Coronary artery (tissue), 2 donors: ENCODE results near the gene CPA4.
"Not testable (repeated sequence)": the region's sequence is repeated elsewhere in the genome, so short reads cannot be mapped to it uniquely, and the experiment has no call there.

Source experiments
- DNase-seq: peaks from one replicate; pipeline ENCODE4 v3.0.0-alpha.2; 2017; ENCODE audit warnings: low spot score
- H3K27ac ChIP-seq, 2 donors: fragments of 200-600 bp; sonication (generic); one replicate each; pipeline ENCODE4 v1.5.1; 2016 to 2019
- H3K4me3 ChIP-seq: fragments of 200-600 bp; sonication (generic); 2 replicates; pipeline ENCODE4 v1.5.1; 2016; ENCODE audit warnings: mild to moderate bottlenecking, moderate library complexity
- TF ChIP-seq, protein P1 (sequence below): fragments of 200-600 bp; sonication (generic); IDR thresholded peaks from one replicate; pipeline ENCODE4 v1.5.1; 2019; ENCODE audit warnings: antibody characterized with exemption

The CPA4 gene, protein sequence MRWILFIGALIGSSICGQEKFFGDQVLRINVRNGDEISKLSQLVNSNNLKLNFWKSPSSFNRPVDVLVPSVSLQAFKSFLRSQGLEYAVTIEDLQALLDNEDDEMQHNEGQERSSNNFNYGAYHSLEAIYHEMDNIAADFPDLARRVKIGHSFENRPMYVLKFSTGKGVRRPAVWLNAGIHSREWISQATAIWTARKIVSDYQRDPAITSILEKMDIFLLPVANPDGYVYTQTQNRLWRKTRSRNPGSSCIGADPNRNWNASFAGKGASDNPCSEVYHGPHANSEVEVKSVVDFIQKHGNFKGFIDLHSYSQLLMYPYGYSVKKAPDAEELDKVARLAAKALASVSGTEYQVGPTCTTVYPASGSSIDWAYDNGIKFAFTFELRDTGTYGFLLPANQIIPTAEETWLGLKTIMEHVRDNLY

GRCh38 chr7:130292682-130293257 lies at the start of gene CPA4:
TSS of gene CPA4 (plus strand) at chr7:130293161. CDS start at chr7:130293181, 20 bp downstream.
- TF ChIP-seq, protein P1, sequence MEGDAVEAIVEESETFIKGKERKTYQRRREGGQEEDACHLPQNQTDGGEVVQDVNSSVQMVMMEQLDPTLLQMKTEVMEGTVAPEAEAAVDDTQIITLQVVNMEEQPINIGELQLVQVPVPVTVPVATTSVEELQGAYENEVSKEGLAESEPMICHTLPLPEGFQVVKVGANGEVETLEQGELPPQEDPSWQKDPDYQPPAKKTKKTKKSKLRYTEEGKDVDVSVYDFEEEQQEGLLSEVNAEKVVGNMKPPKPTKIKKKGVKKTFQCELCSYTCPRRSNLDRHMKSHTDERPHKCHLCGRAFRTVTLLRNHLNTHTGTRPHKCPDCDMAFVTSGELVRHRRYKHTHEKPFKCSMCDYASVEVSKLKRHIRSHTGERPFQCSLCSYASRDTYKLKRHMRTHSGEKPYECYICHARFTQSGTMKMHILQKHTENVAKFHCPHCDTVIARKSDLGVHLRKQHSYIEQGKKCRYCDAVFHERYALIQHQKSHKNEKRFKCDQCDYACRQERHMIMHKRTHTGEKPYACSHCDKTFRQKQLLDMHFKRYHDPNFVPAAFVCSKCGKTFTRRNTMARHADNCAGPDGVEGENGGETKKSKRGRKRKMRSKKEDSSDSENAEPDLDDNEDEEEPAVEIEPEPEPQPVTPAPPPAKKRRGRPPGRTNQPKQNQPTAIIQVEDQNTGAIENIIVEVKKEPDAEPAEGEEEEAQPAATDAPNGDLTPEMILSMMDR, result no peak
- Histone ChIP-seq H3K27ac (peak within 1 kb of the TSS; percentile 40 to 69), H3K4me3 (no peak within 1 kb of the TSS)
- DNase-seq, result no peak

DNA sequence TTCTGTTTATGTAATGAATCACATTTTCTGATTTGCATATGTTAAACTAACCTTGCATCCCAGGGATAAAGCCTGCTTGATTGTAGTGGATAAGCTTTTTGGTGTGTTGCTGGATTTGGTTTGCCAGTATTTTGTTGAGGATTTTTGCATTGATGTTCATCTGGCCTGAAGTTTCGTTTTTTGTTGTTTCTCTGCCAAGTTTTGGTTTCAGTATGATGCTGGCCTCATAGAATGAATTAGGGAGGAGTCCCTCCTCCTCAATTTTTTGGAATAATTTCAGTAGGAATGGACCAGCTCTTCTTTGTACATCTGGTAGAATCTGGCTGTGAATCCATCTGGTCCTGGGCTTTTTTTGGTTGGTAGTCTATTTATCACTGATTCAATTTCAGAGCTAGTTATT lies 49.5 kb upstream of the CPA4 start:
- not testable (repeated sequence) for H3K27ac ChIP-seq, H3K4me3 ChIP-seq, DNase-seq

GRCh38 chr7:130246491-130246890 lies 46.5 kb upstream of the CPA4 start:
- not testable (repeated sequence) for H3K4me3 ChIP-seq, DNase-seq, H3K27ac ChIP-seq

DNA sequence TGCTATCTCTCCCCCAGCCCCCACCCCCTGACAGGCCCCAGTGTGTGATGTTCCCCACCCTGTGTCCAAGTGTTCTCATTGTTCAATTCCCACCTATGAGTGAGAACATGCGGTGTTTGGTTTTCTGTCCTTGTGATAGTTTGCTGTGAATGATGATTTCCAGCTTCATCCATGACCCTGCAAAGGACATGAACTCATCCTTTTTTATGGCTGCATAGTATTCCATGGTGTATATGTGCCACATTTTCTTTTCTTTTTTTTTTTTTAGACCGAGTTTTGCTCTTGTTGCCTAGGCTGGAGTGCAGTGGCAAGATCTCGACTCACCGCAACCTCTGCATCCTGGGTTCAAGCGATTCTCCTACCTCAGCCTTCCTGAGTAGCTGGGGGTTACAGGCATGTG lies 44.1 kb upstream of the CPA4 start:
- H3K4me3 ChIP-seq, DNase-seq, H3K27ac ChIP-seq: not testable (repeated sequence)

DNA sequence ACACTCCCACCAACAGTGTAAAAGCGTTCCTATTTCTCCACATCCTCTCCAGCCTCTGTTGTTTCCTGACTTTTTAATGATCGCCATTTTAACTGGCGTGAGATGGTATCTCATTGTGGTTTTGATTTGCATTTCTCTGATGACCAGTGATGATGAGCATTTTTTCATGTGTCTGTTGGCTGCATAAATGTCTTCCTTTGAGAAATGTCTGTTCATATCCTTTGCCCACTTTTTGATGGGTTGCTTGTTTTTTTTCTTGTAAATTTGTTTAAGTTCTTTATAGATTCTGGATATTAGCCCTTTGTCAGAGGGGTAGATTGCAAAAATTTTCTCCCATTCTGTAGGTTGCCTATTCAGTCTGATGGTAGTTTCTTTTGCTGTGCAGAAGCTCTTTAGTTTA lies 43.3 kb upstream of the CPA4 start:
- not testable (repeated sequence) for H3K4me3 ChIP-seq, H3K27ac ChIP-seq, DNase-seq

GRCh38 chr7:130254555-130254954 lies 38.4 kb upstream of the CPA4 start:
- no peak overlapping the region for H3K27ac ChIP-seq
- TF ChIP-seq, protein P1, result no peak
- no peak overlapping the region for H3K4me3 ChIP-seq
- DNase-seq, result no peak

DNA sequence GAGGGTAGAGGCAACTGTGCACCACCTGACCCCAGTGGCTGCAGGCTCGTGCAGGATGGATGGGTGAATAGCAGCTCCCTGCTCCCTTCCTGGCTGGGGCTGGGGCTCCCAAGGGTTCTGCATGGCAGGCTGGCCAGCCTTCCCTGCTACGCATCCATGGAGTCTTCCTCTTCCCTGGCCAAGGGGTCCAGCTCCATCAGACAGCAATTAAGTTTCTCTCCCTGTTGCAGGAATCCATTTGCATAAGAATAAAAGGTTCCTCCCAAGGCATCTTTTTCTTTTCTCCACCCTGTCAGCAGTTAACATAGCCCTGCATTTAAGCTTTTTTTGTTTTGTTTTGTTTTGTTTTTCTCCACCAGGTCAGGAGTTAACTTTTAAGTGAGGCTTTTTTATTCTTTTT lies 36.3 kb upstream of the CPA4 start:
- TF ChIP-seq, protein P1, result no peak
- no peak overlapping the region for H3K4me3 ChIP-seq
- DNase-seq, result no peak
- no peak overlapping the region for H3K27ac ChIP-seq

DNA sequence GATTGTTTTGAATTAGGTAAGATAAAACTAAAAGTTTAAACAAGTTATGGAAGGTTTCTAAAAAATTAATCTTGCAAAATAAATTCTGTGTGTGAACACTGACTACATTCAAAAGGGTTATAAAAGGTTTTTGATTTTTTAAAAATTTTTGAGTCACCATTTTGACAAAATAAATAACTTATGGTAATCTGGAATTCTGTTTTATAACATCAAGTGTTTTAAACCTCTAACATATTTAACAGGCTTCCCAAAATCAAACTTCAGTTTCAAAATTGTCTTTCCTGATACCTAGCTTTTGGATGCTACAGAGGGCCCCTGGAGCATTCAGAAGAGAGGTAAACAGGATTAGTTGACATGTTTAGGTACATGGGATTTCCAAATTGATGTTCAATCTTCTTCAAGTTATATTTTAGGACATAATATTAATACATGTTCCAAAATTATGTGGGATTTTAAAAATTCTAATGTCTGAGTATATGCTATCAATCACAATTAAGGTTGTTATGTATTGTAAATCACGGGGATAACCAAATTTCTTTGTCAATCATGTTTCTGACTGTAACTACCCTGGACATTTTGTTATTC lies 34.4 kb upstream of the CPA4 start:
- Histone ChIP-seq H3K4me3 (no peak overlapping the region), H3K27ac (no peak overlapping the region)
- no peak for DNase-seq
- TF ChIP-seq, protein P1, result no peak

- Histone ChIP-seq H3K4me3 (no peak overlapping the region), H3K27ac (no peak overlapping the region)
- TF ChIP-seq, protein P1, result no peak
- DNase-seq, result no peak
These were observed 30.5 kb upstream of the CPA4 start for GRCh38 chr7:130262448-130262847.
